Measurements from ENCODE around the gene TRIM54. TPM values are rescaled to one million over a fixed set of nuclear protein-coding genes. Genes with fewer than 3 reads are reported as not detected.
A peak's percentile ranks its signal among the peaks of the same experiment; 100 is the strongest.
"Not testable (repeated sequence)": the region's sequence is repeated elsewhere in the genome, so short reads cannot be mapped to it uniquely, and the experiment has no call there.

TRIM54 gene
- total RNA-seq, 2 donors from 2014 or later = 0.13 TPM; not detected in 1

- H3K4me3 Mint-ChIP-seq = no peak overlapping the region
- no peak overlapping the region for H3K27ac Mint-ChIP-seq
- no peak for ATAC-seq (replicated peaks)
- H3K36me3 Mint-ChIP-seq (ENCODE audit: low read depth) = no peaks in the 10 kb centered on the region
- H3K9me3 Mint-ChIP-seq = no peaks in the 10 kb centered on the region
- peaks cover 2% of the 10 kb centered on the region for H3K4me1 Mint-ChIP-seq
- peaks cover 31% of the 10 kb centered on the region for H3K27me3 Mint-ChIP-seq
Observed at GRCh38 chr2:27284996-27285395, 2.8 kb downstream of the TRIM54 start.

GRCh38 chr2:27285481-27285880, 3.3 kb downstream of the TRIM54 start:
- ATAC-seq (replicated peaks) = no peak
- H3K27me3 Mint-ChIP-seq = peaks cover 30% of the 10 kb centered on the region
- H3K36me3 Mint-ChIP-seq (ENCODE audit: low read depth) = no peaks in the 10 kb centered on the region
- no peak overlapping the region for H3K27ac Mint-ChIP-seq
- no peak overlapping the region for H3K4me3 Mint-ChIP-seq
- H3K9me3 Mint-ChIP-seq = no peaks in the 10 kb centered on the region
- H3K4me1 Mint-ChIP-seq = no peaks in the 10 kb centered on the region

GRCh38 chr2:27288610-27289009, 6.4 kb downstream of the TRIM54 start:
- peaks cover 25% of the 10 kb centered on the region for H3K27me3 Mint-ChIP-seq
- no peak overlapping the region for H3K4me3 Mint-ChIP-seq
- no peak overlapping the region for H3K27ac Mint-ChIP-seq
- no peaks in the 10 kb centered on the region for H3K4me1 Mint-ChIP-seq
- no peak for ATAC-seq (replicated peaks)
- H3K36me3 Mint-ChIP-seq (ENCODE audit: low read depth) = no peaks in the 10 kb centered on the region
- no peaks in the 10 kb centered on the region for H3K9me3 Mint-ChIP-seq

- ATAC-seq (replicated peaks) = no peak
- Mint-ChIP-seq H3K9me3 (no peaks in the 10 kb centered on the region), H3K27ac (no peak overlapping the region), H3K27me3 (peaks cover 22% of the 10 kb centered on the region), H3K4me3 (no peak overlapping the region), H3K36me3 (ENCODE audit: low read depth) (no peaks in the 10 kb centered on the region), H3K4me1 (no peaks in the 10 kb centered on the region)
Observed at GRCh38 chr2:27290549-27290948, 8.3 kb downstream of the TRIM54 start.

GRCh38 chr2:27291865-27292264, 9.6 kb downstream of the TRIM54 start:
- H3K27ac Mint-ChIP-seq = no peak overlapping the region

GRCh38 chr2:27294928-27295327, 12.7 kb downstream of the TRIM54 start:
- no peaks in the 10 kb centered on the region for H3K9me3 Mint-ChIP-seq
- no peak overlapping the region for H3K27ac Mint-ChIP-seq
- H3K4me3 Mint-ChIP-seq = no peak overlapping the region
- no peak for ATAC-seq (replicated peaks)
- no peaks in the 10 kb centered on the region for H3K4me1 Mint-ChIP-seq
- peaks cover 28% of the 10 kb centered on the region for H3K27me3 Mint-ChIP-seq
- no peaks in the 10 kb centered on the region for H3K36me3 Mint-ChIP-seq (ENCODE audit: low read depth)

More at GRCh38 chr2:27291865-27292264, 9.6 kb downstream of the TRIM54 start:
- no peaks in the 10 kb centered on the region for H3K36me3 Mint-ChIP-seq (ENCODE audit: low read depth)
- peaks cover 25% of the 10 kb centered on the region for H3K27me3 Mint-ChIP-seq
- ATAC-seq (replicated peaks) = no peak
- no peaks in the 10 kb centered on the region for H3K4me1 Mint-ChIP-seq
- H3K4me3 Mint-ChIP-seq = no peak overlapping the region
- H3K9me3 Mint-ChIP-seq = no peaks in the 10 kb centered on the region

- no peak overlapping the region for H3K27ac Mint-ChIP-seq
- no peak overlapping the region for H3K4me3 Mint-ChIP-seq
- no peaks in the 10 kb centered on the region for H3K36me3 Mint-ChIP-seq (ENCODE audit: low read depth)
- no peak for ATAC-seq (replicated peaks)
- no peaks in the 10 kb centered on the region for H3K9me3 Mint-ChIP-seq
- no peaks in the 10 kb centered on the region for H3K4me1 Mint-ChIP-seq
- peaks cover 27% of the 10 kb centered on the region for H3K27me3 Mint-ChIP-seq
Observed at GRCh38 chr2:27296481-27296880, 14.3 kb downstream of the TRIM54 start.

GRCh38 chr2:27297195-27297594, 15.0 kb downstream of the TRIM54 start:
- Mint-ChIP-seq H3K27me3 (peaks cover 20% of the 10 kb centered on the region), H3K27ac (no peak overlapping the region), H3K4me3 (no peak overlapping the region), H3K4me1 (no peaks in the 10 kb centered on the region), H3K36me3 (ENCODE audit: low read depth) (no peaks in the 10 kb centered on the region), H3K9me3 (no peaks in the 10 kb centered on the region)
- no peak for ATAC-seq (replicated peaks)

GRCh38 chr2:27298391-27299080, 16.3 kb downstream of the TRIM54 start:
- Mint-ChIP-seq H3K4me1 (no peaks in the 10 kb centered on the region), H3K27ac (no peak overlapping the region), H3K27me3 (peaks cover 16% of the 10 kb centered on the region), H3K36me3 (ENCODE audit: low read depth) (no peaks in the 10 kb centered on the region), H3K9me3 (no peaks in the 10 kb centered on the region), H3K4me3 (no peak overlapping the region)
- ATAC-seq (replicated peaks) = no peak

- H3K27me3 Mint-ChIP-seq = peaks cover 28% of the 10 kb centered on the region
- ATAC-seq (replicated peaks) = not testable (repeated sequence)
Observed at GRCh38 chr2:27300606-27301005, 18.4 kb downstream of the TRIM54 start.

GRCh38 chr2:27303093-27304025, 21.1 kb downstream of the TRIM54 start:
- Mint-ChIP-seq H3K27me3 (peaks cover 19% of the 10 kb centered on the region), H3K27ac (no peak overlapping the region), H3K4me1 (no peaks in the 10 kb centered on the region), H3K9me3 (no peaks in the 10 kb centered on the region), H3K4me3 (peak overlapping the region; percentile 51), H3K36me3 (ENCODE audit: low read depth) (peaks cover 4% of the 10 kb centered on the region)
- peak; percentile 81 for ATAC-seq (replicated peaks)

More at GRCh38 chr2:27300606-27301005, 18.4 kb downstream of the TRIM54 start:
- not testable (repeated sequence) for H3K9me3 Mint-ChIP-seq; H3K4me1 Mint-ChIP-seq; H3K36me3 Mint-ChIP-seq (ENCODE audit: low read depth); H3K27ac Mint-ChIP-seq; H3K4me3 Mint-ChIP-seq

- ATAC-seq (replicated peaks) = no peak
- Mint-ChIP-seq H3K27me3 (peaks cover 12% of the 10 kb centered on the region), H3K9me3 (no peaks in the 10 kb centered on the region), H3K4me3 (no peak overlapping the region), H3K4me1 (no peaks in the 10 kb centered on the region), H3K36me3 (ENCODE audit: low read depth) (peaks cover 17% of the 10 kb centered on the region), H3K27ac (no peak overlapping the region)
Observed at GRCh38 chr2:27304488-27305240, 22.4 kb downstream of the TRIM54 start.

- Mint-ChIP-seq H3K9me3 (no peaks in the 10 kb centered on the region), H3K36me3 (ENCODE audit: low read depth) (peaks cover 25% of the 10 kb centered on the region), H3K4me3 (no peak overlapping the region), H3K27ac (no peak overlapping the region), H3K4me1 (no peaks in the 10 kb centered on the region), H3K27me3 (peaks cover 12% of the 10 kb centered on the region)
- no peak for ATAC-seq (replicated peaks)
Observed at GRCh38 chr2:27305516-27305915, 23.3 kb downstream of the TRIM54 start.

- peak; percentile 15 for ATAC-seq (replicated peaks)
- H3K27me3 Mint-ChIP-seq = peaks cover 12% of the 10 kb centered on the region
- H3K27ac Mint-ChIP-seq = no peak overlapping the region
- H3K4me1 Mint-ChIP-seq = no peaks in the 10 kb centered on the region
- no peaks in the 10 kb centered on the region for H3K9me3 Mint-ChIP-seq
- H3K4me3 Mint-ChIP-seq = peak overlapping the region; percentile 48
- peaks cover 30% of the 10 kb centered on the region for H3K36me3 Mint-ChIP-seq (ENCODE audit: low read depth)
Observed at GRCh38 chr2:27306136-27306535, 23.9 kb downstream of the TRIM54 start.
